ENCODE data around the gene NUDT13.
A peak's percentile ranks its signal among the peaks of the same experiment; 100 is the strongest.

NUDT13 gene

DNA sequence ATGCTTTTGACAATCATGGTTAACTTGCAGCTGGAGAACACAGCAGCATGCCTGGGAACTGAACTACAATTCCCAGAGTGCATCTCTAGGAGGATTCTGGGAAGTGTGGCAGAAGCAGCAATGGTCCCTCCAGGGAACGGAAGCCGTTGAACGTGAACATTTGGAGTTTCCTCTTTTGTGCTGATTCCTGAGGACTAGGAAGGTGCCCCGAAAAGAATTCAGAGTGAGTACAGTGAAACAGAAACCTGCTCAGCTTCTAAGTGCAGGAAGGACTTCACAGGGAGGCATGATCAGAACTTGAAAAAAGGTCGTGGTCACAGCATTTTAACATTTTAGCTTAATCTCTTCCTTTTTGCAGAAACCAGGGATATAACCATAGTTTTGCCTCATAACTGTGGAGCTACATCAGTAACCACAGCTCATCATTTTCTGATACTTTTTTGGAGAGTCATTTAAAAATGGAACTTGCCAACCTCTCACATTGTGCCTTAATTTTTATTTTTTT is at the start of gene NUDT13:
Gene NUDT13, plus strand, starts transcription at position 111 of the 505 bp plus-strand sequence. CDS start 3,911 bp downstream, outside the sequence.
- DNase-seq, result no peak

DNA sequence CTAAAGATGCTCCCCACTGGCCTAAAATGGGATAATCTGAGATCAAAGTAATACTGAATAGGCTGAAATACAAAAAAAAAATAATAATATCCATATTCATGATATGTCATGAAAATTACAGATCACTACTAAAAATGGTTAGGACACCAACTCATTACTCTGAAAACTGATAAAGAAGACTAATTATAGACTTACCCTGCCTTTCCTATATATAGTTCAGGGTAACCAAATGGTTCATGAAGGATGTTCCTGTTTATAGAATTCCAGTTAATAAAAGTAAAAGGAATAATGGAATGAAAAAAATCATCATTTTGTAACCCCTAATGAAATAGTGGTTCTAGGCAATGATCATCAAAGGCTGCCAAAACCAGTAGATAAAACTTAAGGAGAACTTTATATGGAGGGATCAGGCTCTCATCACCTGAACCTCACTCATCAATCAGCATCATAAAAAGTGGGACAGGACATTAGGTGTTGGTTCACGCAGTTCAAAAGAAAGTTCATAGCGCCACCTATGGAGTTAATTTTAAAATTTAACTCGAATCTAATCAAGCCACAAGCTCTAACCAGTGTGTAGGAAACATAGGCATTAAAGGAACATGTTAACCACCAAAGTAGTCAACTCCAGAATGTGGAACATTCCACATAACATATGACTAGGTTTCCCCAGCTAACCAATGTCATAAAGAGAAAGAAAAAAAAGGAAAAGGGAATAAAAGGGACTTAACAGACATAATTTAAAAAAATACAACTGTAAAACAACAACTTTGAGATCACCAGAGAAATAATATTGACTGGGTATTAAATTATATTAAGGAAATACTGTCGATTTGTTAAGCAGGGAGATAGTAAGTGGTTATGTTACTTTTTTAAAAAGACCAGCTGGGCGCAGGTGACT is 49.3 kb upstream of the NUDT13 start:
- DNase-seq, result no peak

DNA sequence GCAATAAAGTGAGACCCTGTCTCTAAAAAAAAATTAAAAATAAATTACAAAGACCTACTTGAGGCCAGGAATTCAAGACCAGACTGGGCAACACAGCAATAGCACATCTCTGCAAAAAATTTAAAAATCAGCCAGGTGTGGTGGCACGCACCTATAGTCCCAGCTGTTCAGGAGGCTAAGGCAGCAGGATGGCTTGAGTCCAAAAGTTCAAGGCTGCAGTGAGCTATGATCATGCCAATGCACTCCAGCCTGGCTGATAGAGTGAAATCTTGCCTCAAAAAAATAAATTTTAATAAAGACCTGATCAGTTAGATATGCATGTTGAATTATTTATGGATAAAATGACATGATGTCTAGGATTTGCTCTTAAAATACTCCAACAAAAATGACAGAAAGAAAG is 48.5 kb upstream of the NUDT13 start:
- no peak for DNase-seq

DNA sequence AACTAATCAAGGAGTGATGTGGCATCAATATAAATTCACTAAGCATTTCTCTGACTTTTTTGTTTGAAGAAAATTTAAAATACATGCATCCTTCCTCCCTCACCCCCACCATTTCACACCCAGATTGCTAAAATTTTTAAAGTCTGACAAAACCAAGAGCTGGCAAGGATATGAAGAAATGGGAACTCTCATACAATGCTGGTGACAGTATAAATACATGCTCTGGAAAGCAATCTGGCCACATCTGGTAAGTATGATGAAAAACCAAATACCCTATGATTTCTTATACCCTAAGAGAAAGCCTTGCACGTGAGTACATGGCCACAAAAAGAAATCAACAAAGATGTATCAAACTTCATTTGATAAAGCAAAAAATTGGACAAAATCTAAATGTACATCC is 44.8 kb upstream of the NUDT13 start:
- DNase-seq, result no peak

DNA sequence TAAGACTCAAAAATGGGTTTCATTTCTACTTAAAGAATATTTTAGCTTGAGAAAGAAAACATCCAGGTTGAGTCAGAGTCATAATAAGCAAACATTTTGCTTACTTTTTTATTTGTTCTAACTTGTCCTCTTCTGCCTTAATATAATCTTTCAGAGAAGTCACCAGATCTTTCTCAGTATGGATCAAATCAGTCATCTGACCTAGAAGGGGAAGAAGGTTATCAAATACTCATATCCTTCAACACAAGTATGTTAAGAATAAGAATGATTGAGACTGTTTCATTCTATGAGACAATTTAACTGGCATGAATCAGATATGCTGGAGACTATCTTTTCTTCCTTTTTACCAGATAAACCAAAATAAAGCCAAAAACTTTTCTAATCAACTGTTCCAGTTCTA is 36.6 kb upstream of the NUDT13 start:
- DNase-seq, result no peak

DNA sequence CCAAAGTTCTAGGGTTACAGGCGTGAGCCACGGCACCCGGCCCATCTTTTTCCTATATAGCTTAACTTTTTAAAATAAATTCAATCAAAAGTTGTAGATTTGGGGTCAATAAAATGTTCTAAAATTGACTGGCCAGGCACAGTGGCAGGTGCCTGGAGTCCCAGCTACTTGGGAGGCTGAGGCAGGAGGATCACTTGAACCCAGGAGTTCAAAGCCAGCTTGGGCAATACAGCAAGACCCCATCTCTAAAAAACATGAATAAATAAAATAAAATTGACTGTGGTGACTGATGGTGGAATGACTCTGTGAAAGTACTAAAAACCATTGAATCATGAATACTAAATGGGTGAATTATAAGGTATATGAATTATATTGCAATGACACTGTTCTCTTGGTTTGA is 34.4 kb upstream of the NUDT13 start:
- no peak for DNase-seq

DNA sequence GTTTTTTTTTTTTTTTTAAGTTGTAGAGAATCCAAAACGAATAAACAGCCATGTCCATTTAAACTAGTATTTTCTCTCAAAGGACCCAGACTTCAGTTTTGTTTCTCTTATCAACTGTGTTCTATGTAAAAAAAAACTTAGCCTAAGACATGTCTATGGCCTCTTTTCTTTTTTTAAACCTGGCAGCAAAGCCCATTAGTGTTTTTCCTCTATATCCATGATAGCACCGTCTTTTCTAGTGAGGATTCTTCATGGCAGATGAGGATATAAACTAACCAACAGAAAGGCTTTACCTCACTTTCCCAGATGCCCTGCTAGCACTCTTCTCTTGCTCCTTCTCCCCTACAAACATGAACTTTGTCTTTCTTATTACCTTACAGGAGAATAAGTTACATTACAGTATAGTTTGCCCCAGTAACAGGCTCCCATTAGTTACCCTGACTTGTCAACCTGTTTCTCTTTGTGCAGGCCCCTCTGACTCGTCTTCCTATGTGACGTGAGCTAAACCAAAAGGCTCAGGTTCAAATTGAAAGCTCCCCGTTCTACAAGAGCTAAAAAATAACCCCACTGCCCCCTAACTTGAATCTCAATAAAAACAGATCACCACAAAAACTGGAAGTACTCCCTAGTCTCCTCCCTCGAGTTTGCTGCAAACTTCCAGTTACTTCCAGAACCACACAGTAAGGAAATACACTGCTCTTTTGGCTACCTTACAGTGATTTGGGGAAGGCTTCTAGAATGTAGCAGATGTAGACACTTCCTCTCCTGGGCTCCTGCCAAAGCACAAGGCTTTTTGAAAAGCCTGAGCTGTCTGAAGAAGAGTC is 33.7 kb upstream of the NUDT13 start:
- DNase-seq, result no peak

DNA sequence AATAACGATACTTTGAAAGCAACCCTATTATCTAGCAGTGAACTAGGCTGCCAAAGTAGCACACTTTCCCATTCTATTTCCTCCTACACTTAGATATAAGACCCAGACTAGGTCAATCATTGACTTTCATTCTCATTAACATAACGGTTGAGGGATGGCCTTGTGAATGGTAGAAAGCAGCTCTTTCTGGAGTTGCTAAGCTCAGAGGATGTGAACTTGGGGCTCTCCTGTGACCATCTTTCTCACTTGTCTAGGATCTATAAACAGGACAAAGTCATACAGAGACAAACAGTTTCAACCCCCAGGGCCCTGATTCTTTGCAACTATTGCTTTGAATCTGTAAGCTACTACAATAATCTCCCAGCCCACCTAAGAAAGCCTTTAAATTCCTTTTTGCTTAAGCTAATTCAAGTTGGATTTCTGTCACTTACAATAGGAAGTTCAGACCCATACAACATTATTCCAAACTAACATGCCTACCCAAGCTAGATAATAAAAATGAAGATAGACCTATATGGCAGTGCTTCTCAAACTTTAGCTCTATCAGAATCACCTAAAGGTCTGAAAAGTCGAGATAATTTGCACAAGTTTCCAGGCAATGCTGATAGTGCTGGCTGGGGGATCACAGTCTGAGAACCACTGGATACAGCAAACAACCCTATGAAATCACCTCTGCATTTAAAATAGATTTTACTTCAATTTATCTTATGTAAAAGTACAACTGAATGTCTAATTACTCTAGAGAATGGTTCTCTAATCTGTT is 30.3 kb upstream of the NUDT13 start:
- DNase-seq, result no peak

DNA sequence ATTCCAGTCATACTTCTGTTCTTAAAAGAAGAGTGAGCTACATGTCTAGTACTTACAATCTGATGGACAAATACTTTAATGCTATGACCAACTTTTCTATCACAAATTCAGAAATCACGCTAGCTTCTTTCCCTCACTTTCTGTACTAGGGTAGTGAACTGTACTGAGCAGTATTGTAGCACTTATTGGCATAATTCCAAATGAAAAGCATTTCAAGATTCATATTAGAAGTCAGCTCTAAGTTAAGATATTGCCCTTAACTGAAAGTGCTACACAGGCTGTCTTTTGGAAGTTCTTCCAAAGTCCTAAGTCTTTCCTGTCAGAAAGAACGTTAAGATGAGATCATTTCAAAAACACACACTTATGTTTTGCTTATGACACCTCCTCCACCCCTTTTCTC is 27.0 kb upstream of the NUDT13 start:
- DNase-seq, result no peak

DNA sequence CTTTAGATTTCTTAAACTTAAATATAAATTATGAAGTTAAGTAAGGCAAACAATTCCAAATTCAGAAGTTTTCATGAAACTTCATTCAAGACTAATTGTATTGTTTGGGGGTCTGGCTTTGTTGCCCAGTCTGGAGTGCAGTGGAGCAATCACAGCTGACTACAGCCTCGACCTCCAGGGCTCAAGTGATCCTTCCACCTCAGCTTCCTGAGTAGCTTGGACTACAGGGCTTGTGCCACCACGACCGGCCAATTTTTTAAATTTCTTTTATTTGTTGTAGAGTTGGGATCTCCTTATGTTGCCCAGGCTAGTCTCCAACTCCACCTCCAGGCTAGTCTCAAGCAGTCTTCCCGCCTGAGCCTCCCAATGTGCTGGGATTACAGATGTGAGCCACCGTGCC is 26.0 kb upstream of the NUDT13 start:
- DNase-seq, result no peak

DNA sequence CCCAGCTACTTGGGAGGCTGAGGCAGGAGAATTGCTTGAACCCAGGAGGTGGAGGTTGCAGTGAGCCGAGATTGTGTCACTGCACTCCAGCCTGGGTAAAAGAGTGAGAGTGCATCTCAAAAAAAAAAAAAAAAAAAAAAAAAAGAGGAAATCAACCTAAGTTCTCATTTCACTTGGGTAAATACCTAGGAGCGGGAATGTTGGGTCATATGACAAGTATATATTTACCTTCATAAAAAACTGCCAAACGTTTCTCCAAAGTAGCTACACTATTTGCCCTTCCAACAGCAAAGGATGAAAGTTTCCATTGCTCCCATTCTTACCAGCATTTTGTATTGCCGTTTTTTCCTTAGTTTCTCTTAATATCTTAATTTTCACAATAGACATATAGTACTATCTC is 23.4 kb upstream of the NUDT13 start:
- no peak for DNase-seq

DNA sequence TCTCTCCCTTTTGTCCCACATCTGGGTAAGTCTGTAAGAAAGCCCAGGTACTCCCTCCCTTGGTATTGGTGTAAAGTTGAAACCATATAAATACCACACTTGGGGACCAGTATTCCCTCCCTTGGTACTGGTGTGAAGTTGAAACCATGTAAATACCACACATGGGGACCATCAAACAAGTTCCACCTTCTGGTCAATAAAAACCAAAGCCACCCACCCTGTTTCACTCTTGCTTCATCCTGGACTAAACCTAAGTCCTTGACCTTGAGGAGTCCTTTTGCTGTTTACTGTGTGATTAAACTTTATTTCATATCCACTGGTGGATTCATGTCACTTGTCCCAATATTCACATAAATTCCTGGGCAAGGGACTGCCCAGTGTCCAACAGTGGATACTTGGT is 22.0 kb upstream of the NUDT13 start:
- DNase-seq, result no peak

DNA sequence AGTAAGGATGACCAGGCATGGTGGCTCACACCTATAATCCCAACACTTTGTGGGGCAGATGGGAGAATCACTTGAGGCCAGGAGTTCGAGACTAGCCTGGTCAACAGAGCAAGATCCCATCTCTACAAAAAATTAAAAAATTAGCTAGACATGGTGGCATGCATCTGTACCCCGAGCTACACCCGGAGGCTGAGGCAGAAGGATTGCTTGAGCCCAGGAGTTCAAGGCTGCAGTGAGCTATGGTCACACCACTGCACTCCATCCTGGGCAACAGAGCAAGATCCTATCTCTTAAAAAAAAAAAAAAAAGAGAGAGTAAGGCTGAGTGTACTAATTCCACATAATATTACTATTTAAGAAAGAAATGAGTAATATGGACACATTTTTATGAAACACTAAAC is 17.4 kb upstream of the NUDT13 start:
- no peak for DNase-seq

DNA sequence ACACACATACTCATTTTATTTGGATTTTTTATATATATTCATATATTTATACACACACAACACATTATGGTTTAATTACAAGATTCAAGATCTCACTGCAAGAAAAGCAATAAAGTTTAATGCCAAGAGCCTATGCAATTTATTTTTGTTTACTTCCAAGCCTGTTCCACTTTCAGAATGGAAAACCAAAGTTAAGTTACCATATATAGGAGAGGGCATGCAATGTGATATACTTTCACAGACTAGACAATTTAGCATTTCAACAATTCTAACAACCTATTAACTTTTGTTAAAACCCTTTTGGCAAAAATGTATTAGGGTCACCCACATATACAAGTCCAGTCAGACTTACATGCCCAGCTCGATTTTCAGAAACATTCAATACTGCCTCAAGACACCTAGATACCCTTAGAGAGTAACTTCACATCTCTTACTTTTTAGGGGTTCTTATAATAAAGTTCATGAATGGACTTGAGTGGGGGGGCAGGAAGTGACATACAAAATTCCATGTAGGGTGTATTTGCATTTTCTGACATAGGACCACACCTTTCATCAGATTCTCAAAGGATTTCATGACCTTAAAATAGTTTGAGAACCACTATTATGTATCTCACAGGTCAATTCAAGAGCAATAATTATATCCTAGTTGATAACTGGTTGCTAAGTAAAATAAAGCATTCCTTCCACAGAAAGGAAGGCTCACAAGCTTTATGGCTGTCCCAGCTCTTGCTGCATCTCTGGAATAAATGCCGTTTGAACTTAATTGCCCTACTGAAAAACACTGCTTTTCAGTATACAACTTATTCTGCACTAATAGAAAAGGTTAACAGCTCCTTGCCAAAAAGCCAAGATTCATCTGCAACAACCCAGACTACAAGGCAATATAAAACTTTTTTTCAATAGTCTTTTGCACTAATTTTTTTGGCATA is 16.1 kb upstream of the NUDT13 start:
- DNase-seq, result no peak

DNA sequence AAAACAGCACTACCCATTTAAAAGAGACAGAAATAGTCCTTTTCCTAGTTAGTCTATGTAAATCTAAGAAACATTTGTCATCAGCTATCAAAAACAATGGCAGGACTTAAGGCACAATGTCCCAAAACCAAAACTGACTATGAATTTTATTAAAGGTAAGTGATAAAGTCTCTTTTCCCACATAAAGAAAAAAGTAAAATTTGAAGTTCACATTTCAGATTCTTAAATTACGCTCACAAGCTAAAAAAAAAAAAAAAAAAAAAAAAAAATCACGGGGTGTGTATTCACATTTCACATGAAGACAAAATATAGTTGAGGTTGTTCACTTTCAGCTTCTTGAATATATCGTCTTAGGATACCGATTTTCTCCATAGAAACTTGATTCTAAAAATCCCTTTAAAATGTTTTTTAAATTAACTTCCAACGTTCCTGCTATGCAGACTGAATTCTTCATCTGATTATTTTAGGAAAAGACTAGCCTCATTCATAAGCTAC is 15.2 kb upstream of the NUDT13 start:
- no peak for DNase-seq

DNA sequence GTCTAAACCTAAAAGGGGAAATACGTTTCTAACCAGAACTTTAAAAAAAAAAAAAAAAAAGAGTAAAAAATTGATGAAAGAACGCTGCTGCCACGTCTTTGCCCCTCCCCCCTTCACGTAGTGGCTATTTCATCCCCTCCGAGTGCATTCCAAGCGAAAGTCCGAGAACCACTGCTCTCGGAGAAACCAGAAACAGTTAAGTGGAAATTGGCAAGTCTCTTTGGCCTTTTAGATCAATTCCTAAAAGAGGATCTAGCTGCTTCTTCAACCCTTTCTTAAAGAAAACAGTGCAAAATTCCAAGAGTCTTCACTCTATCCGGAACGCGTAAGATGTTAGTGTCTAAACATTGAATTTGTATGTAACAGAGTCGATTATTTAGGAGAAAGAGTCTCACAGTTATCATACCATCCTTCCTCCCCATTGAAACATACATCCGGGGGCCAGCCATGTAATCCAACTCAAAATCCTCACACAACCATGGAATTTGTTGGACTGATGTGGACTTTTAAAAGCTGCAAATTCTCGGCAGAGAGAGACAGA is 14.7 kb upstream of the NUDT13 start:
- no peak for DNase-seq

DNA sequence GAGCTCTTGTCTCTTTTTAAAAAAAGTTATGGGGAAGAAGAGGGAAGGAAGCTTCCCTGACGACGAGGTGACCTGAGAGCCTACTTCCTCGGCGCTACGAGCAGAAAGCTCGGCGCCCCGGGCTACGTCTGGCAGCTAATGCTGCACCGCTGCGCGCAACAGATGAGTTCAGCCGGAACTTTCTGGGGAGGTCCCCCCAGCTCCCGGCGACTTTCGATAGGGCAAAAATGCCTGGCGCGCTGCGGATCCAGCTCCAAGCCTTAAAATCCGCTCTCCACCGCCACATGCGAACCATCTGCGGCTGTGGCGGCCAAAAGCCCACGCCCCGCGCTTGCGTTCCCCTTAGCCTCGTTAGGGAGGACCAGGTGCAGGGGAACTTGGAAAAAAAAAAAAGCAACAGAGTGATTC is 14.2 kb upstream of the NUDT13 start:
- no peak for DNase-seq

DNA sequence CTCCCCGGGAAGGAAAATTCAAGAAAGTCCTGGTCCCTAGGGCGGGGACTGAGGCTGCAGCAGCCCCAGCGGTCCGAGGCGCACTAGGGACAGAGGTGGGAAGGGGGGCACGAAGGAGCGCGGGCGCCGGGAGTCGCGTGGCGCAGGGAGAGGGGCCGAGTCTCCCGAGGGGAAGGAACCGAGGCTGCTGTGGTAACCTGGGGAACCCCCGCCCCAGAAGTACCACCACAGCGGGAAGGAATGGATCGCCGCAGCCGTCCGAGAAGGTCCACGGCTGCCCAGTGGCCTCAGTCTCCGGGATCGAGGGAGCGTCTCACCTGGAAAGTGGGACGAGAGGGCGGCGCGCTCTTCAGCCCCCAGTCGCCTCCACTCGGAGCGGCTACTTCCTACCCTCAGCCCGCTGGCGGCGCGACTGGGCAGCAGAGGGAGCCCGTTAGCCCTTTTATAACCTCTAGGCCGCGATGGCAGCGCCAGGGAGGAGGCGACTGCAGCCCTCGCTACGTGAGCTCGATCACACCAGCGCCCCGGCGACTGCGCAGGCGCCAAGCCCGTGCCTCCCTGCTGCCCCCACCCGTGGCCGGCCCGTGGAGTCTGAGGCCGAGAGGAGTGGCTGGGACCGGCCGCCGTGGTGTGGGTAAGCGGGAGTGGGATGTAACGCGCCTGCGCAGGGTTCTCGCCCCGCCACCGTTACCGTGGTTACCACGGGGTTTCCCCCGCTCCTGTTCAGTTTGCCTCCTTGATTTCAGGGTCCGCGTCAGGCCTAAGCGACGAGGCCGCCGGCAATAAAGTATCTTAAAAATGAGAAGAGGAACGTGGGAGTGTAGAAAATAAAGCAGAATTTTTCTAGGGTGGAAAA is 13.6 kb upstream of the NUDT13 start, which contains the start of gene P4HA1:
Gene P4HA1, minus strand, starts transcription at position 418 of the 856 bp plus-strand sequence. CDS start 21,983 bp downstream, outside the sequence.
- DNase-seq, result peak; percentile 46

DNA sequence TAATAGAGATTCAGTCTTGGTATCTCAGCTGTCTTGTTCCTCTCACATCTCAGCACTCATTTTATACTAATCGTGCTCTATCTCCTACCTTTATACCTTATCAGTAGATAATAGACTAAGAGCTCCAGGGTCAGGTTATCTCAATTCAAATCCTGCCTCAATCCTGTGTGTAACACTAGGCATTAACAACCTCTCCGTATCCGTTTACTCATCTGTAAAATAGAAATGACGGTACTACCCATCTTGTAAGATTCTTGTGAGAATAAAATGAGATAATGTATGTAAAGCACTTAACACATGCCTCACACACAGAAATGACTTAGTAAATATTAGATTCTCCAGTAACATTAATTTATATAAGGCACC is 13.0 kb upstream of the NUDT13 start:
- DNase-seq, result no peak

DNA sequence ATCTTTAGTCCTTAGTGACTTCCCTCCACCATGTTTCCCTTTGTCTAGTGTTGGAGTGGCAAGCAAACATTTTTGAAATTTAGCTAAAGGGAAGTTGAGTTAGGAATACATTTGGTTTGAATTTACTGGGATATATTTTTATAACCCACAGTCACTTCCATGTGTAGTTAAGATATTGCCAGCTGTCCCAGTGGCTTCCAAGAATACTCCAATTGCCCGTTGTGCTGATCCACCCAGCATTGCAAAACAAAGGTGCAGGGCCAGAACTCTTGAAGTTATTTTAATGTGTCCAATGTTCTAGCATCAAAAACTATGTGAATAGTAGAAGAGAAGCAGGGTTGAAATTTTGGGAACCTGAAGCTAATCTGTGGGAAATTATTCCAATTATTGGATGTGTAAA is 11.1 kb upstream of the NUDT13 start:
- no peak for DNase-seq
